GM23338 (cell line): ENCODE results near the gene NDST3. TPM values are rescaled to one million over a fixed set of nuclear protein-coding genes. Genes with fewer than 3 reads are reported as not detected.

Experiments
- ATAC-seq: fragments of 200-7000 bp; cut with Tn5 transposase; 3 replicates; pipeline ENCODE4 v1.9.1; 2020
- DNase-seq: peaks from one replicate; pipeline ENCODE4 v3.0.0-alpha.2; 2015; ENCODE audit warnings: low spot score
- H2AFZ ChIP-seq: fragments of 200-600 bp; sonication (generic); 2 replicates; pipeline ENCODE4 v1.8.0; 2016; ENCODE audit warnings: antibody characterized with exemption, mild to moderate bottlenecking, moderate library complexity
- H3F3A ChIP-seq: fragments of 200-600 bp; sonication (generic); replicated peaks from 2 replicates; pipeline ENCODE4 v1.8.0; 2017; ENCODE audit warnings: antibody characterized with exemption, mixed run types, low read depth
- H3K27ac ChIP-seq: fragments of 200-600 bp; sonication (generic); 2 replicates; pipeline ENCODE4 v1.6.1; 2016; ENCODE audit warnings: low read depth
- H3K27me3 ChIP-seq: fragments of 200-600 bp; sonication (generic); 2 replicates; pipeline ENCODE4 v1.8.0; 2016; ENCODE audit warnings: mild to moderate bottlenecking, mixed run types, moderate library complexity; ENCODE audit not compliant: insufficient read depth
- H3K36me3 ChIP-seq: fragments of 200-600 bp; sonication (generic); 2 replicates; pipeline ENCODE4 v1.8.0; 2016; ENCODE audit warnings: mild to moderate bottlenecking; ENCODE audit not compliant: insufficient read depth
- H3K4me1 ChIP-seq: fragments of 200-600 bp; sonication (generic); 2 replicates; pipeline ENCODE4 v1.8.0; 2016; ENCODE audit warnings: mild to moderate bottlenecking, moderate library complexity; ENCODE audit not compliant: insufficient read depth
- H3K4me2 ChIP-seq: fragments of 200-600 bp; sonication (generic); 2 replicates; pipeline ENCODE4 v1.7.1; 2017; ENCODE audit warnings: mixed run types
- H3K4me3 ChIP-seq: fragments of 200-600 bp; sonication (generic); 2 replicates; pipeline ENCODE4 v1.6.1; 2016; ENCODE audit warnings: mixed run types
- H3K79me2 ChIP-seq: fragments of 200-600 bp; sonication (generic); replicated peaks from 2 replicates; pipeline ENCODE4 v1.8.0; 2017; ENCODE audit warnings: mild to moderate bottlenecking; ENCODE audit not compliant: insufficient read depth
- H3K9me2 ChIP-seq: fragments of 200-600 bp; sonication (generic); 2 replicates; pipeline ENCODE4 v1.8.0; 2017; ENCODE audit not compliant: insufficient read depth
- H4K20me1 ChIP-seq: fragments of 200-600 bp; sonication (generic); replicated peaks from 2 replicates; pipeline ENCODE4 v1.8.0; 2017; ENCODE audit warnings: mild to moderate bottlenecking; ENCODE audit not compliant: insufficient read depth
- H3K27ac Mint-ChIP-seq: 2 replicates; pipeline ENCODE4 v1.8.0; 2020; ENCODE audit warnings: inconsistent platforms, mild to moderate bottlenecking, moderate library complexity, mixed read lengths
- H3K27me3 Mint-ChIP-seq: 3 replicates; pipeline ENCODE4 v1.8.0; 2022; ENCODE audit warnings: low read depth, mild to moderate bottlenecking, moderate library complexity, mixed read lengths, inconsistent platforms; ENCODE audit not compliant: insufficient read depth, poor library complexity
- H3K36me3 Mint-ChIP-seq: 3 replicates; pipeline ENCODE4 v1.8.0; 2021; ENCODE audit warnings: low read depth, mild to moderate bottlenecking, inconsistent platforms, moderate library complexity, mixed read lengths
- H3K4me1 Mint-ChIP-seq: 3 replicates; pipeline ENCODE4 v1.8.0; 2020; ENCODE audit warnings: mild to moderate bottlenecking, inconsistent platforms, mixed read lengths
- H3K4me3 Mint-ChIP-seq: 3 replicates; pipeline ENCODE4 v1.8.0; 2021; ENCODE audit warnings: moderate library complexity, mild to moderate bottlenecking, inconsistent platforms, mixed read lengths
- H3K9me3 Mint-ChIP-seq: 3 replicates; pipeline ENCODE4 v1.8.0; 2020; ENCODE audit warnings: moderate library complexity, mild to moderate bottlenecking, inconsistent platforms, mixed read lengths
- CREB1 ChIP-seq: fragments of 250-450 bp; sonication (Bioruptor Pico); IDR thresholded peaks from 2 replicates; pipeline ENCODE4 v1.5.0; 2020; ENCODE audit warnings: low read depth, mild to moderate bottlenecking, moderate library complexity
- EZH2 ChIP-seq: fragments of 200-600 bp; sonication (generic); IDR thresholded peaks from one replicate; pipeline ENCODE4 v1.8.0; 2017; ENCODE audit warnings: antibody characterized with exemption, mild to moderate bottlenecking, low read depth; ENCODE audit not compliant: unreplicated experiment
- EZH2phosphoT487 ChIP-seq: fragments of 200-600 bp; sonication (generic); IDR thresholded peaks from one replicate; pipeline ENCODE4 v1.8.1; 2018; ENCODE audit warnings: antibody characterized with exemption; ENCODE audit not compliant: unreplicated experiment
- JUNB ChIP-seq: IDR thresholded peaks from one replicate; pipeline ENCODE4 v1.6.1; 2016; ENCODE audit warnings: antibody characterized with exemption; ENCODE audit not compliant: unreplicated experiment
- POLR2AphosphoS5 ChIP-seq: IDR thresholded peaks from 2 replicates; pipeline ENCODE4 v1.6.1; 2016; ENCODE audit warnings: antibody characterized with exemption, low read depth
- STAT1 ChIP-seq: IDR thresholded peaks from one replicate; pipeline ENCODE4 v1.6.1; 2016; ENCODE audit warnings: antibody characterized with exemption; ENCODE audit not compliant: unreplicated experiment
- ZNF114 ChIP-seq: fragments of 250-450 bp; sonication (Bioruptor Pico); IDR thresholded peaks from 2 replicates; pipeline ENCODE4 v1.5.0; 2020; ENCODE audit warnings: mild to moderate bottlenecking, moderate library complexity
- ZNF331 ChIP-seq: fragments of 250-450 bp; sonication (Bioruptor Pico); IDR thresholded peaks from 2 replicates; pipeline ENCODE4 v1.5.0; 2020; ENCODE audit warnings: low read depth, mild to moderate bottlenecking, moderate library complexity
- polyA plus RNA-seq: library from polyadenylated mRNA; unstranded; fragments of >200 nt; fragmentation: Nextera tagmentation; extraction: Ambion mirVana; gene quantifications from 2 replicates; pipeline ENCODE4 v1.2.1, GENCODE V29; 2016
- total RNA-seq: library from RNA; depleted of rRNA; stranded (reverse); fragments of >200 nt; shearing (Covaris generic); gene quantifications from 2 replicates; pipeline ENCODE4 v1.2.3, GENCODE V29; 2014
- TF ChIP-seq, protein P1 (sequence below): IDR thresholded peaks from one replicate; pipeline ENCODE4 v1.6.1; 2018; ENCODE audit warnings: antibody characterized with exemption; ENCODE audit not compliant: unreplicated experiment
- TF ChIP-seq, protein P2 (sequence below), 2 experiments: fragments of 200-600 bp in 1 of 2; sonication (generic) in 1 of 2; conservative IDR thresholded peaks; 2 replicates each; pipeline versions ENCODE4 v1.5.1 to v1.6.1; 2016 to 2017; ENCODE audit warnings: antibody characterized with exemption in 2 of 2, low read depth in 2 of 2, mild to moderate bottlenecking in 2 of 2, moderate library complexity in 1 of 2
- TF ChIP-seq, protein P3 (sequence below): fragments of 250-450 bp; sonication (Bioruptor Pico); IDR thresholded peaks from 2 replicates; pipeline ENCODE4 v1.5.0; 2020; ENCODE audit warnings: mild to moderate bottlenecking, moderate library complexity

NDST3 gene
- total and polyA plus RNA-seq, 2 experiments from 2014 or later: 0.19 to 0.56 TPM

DNA sequence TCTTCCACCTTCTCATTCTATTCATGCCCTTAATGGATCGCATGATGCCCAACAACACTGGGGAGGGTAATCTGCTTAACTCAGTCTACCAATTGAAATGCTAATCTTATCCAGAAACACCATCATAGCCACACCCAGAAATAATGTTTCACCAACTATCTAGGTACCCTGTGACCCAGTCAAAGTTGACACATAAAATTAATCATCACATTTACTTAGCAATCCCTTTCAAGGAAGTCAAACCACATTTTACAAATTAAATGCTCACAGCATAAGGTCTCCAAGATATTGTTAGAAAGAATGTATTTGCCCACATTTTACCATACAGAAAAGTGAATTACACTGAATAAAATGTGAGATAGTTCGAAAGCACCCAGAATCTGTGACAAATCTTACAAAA, 226.0 kb downstream of the NDST3 start:
- Histone ChIP-seq H4K20me1 (no peaks in the 10 kb centered on the region), H2AFZ (no peak overlapping the region), H3K36me3 (no peaks in the 10 kb centered on the region), H3K9me2 (peaks cover 6% of the 10 kb centered on the region), H3K4me3 (no peak overlapping the region), H3K4me2 (no peak overlapping the region), H3K79me2 (no peaks in the 10 kb centered on the region), H3K4me1 (0 out of 2 replicates have a peak, but pooled peaks cover 5% of the 10 kb centered on the region), H3F3A (no peaks in the 10 kb centered on the region), H3K27ac (no peak overlapping the region), H3K27me3 (peaks cover 5% of the 10 kb centered on the region; the same call in 1 of the 2 replicates)
- Mint-ChIP-seq H3K9me3 (no peaks in the 10 kb centered on the region), H3K4me1 (no peaks in the 10 kb centered on the region), H3K4me3 (no peak overlapping the region), H3K27ac (no peak overlapping the region), H3K27me3 (peaks cover 3% of the 10 kb centered on the region), H3K36me3 (no peaks in the 10 kb centered on the region)
- ATAC-seq (no peak), DNase-seq (no peak)
- TF ChIP-seq STAT1 (no peak), ZNF331 (no peak), CREB1 (no peak), EZH2phosphoT487 (no peak), EZH2 (no peak), POLR2AphosphoS5 (no peak), JUNB (no peak), ZNF114 (CRISPR knock-in tag) (no peak)
- TF ChIP-seq, protein P1, sequence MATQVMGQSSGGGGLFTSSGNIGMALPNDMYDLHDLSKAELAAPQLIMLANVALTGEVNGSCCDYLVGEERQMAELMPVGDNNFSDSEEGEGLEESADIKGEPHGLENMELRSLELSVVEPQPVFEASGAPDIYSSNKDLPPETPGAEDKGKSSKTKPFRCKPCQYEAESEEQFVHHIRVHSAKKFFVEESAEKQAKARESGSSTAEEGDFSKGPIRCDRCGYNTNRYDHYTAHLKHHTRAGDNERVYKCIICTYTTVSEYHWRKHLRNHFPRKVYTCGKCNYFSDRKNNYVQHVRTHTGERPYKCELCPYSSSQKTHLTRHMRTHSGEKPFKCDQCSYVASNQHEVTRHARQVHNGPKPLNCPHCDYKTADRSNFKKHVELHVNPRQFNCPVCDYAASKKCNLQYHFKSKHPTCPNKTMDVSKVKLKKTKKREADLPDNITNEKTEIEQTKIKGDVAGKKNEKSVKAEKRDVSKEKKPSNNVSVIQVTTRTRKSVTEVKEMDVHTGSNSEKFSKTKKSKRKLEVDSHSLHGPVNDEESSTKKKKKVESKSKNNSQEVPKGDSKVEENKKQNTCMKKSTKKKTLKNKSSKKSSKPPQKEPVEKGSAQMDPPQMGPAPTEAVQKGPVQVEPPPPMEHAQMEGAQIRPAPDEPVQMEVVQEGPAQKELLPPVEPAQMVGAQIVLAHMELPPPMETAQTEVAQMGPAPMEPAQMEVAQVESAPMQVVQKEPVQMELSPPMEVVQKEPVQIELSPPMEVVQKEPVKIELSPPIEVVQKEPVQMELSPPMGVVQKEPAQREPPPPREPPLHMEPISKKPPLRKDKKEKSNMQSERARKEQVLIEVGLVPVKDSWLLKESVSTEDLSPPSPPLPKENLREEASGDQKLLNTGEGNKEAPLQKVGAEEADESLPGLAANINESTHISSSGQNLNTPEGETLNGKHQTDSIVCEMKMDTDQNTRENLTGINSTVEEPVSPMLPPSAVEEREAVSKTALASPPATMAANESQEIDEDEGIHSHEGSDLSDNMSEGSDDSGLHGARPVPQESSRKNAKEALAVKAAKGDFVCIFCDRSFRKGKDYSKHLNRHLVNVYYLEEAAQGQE: no peak
- TF ChIP-seq, protein P2, sequence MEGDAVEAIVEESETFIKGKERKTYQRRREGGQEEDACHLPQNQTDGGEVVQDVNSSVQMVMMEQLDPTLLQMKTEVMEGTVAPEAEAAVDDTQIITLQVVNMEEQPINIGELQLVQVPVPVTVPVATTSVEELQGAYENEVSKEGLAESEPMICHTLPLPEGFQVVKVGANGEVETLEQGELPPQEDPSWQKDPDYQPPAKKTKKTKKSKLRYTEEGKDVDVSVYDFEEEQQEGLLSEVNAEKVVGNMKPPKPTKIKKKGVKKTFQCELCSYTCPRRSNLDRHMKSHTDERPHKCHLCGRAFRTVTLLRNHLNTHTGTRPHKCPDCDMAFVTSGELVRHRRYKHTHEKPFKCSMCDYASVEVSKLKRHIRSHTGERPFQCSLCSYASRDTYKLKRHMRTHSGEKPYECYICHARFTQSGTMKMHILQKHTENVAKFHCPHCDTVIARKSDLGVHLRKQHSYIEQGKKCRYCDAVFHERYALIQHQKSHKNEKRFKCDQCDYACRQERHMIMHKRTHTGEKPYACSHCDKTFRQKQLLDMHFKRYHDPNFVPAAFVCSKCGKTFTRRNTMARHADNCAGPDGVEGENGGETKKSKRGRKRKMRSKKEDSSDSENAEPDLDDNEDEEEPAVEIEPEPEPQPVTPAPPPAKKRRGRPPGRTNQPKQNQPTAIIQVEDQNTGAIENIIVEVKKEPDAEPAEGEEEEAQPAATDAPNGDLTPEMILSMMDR (conservative IDR thresholded peaks at IDR 0.05; ENCODE audit: low read depth in 2 of 2): no peak
- TF ChIP-seq, protein P3, sequence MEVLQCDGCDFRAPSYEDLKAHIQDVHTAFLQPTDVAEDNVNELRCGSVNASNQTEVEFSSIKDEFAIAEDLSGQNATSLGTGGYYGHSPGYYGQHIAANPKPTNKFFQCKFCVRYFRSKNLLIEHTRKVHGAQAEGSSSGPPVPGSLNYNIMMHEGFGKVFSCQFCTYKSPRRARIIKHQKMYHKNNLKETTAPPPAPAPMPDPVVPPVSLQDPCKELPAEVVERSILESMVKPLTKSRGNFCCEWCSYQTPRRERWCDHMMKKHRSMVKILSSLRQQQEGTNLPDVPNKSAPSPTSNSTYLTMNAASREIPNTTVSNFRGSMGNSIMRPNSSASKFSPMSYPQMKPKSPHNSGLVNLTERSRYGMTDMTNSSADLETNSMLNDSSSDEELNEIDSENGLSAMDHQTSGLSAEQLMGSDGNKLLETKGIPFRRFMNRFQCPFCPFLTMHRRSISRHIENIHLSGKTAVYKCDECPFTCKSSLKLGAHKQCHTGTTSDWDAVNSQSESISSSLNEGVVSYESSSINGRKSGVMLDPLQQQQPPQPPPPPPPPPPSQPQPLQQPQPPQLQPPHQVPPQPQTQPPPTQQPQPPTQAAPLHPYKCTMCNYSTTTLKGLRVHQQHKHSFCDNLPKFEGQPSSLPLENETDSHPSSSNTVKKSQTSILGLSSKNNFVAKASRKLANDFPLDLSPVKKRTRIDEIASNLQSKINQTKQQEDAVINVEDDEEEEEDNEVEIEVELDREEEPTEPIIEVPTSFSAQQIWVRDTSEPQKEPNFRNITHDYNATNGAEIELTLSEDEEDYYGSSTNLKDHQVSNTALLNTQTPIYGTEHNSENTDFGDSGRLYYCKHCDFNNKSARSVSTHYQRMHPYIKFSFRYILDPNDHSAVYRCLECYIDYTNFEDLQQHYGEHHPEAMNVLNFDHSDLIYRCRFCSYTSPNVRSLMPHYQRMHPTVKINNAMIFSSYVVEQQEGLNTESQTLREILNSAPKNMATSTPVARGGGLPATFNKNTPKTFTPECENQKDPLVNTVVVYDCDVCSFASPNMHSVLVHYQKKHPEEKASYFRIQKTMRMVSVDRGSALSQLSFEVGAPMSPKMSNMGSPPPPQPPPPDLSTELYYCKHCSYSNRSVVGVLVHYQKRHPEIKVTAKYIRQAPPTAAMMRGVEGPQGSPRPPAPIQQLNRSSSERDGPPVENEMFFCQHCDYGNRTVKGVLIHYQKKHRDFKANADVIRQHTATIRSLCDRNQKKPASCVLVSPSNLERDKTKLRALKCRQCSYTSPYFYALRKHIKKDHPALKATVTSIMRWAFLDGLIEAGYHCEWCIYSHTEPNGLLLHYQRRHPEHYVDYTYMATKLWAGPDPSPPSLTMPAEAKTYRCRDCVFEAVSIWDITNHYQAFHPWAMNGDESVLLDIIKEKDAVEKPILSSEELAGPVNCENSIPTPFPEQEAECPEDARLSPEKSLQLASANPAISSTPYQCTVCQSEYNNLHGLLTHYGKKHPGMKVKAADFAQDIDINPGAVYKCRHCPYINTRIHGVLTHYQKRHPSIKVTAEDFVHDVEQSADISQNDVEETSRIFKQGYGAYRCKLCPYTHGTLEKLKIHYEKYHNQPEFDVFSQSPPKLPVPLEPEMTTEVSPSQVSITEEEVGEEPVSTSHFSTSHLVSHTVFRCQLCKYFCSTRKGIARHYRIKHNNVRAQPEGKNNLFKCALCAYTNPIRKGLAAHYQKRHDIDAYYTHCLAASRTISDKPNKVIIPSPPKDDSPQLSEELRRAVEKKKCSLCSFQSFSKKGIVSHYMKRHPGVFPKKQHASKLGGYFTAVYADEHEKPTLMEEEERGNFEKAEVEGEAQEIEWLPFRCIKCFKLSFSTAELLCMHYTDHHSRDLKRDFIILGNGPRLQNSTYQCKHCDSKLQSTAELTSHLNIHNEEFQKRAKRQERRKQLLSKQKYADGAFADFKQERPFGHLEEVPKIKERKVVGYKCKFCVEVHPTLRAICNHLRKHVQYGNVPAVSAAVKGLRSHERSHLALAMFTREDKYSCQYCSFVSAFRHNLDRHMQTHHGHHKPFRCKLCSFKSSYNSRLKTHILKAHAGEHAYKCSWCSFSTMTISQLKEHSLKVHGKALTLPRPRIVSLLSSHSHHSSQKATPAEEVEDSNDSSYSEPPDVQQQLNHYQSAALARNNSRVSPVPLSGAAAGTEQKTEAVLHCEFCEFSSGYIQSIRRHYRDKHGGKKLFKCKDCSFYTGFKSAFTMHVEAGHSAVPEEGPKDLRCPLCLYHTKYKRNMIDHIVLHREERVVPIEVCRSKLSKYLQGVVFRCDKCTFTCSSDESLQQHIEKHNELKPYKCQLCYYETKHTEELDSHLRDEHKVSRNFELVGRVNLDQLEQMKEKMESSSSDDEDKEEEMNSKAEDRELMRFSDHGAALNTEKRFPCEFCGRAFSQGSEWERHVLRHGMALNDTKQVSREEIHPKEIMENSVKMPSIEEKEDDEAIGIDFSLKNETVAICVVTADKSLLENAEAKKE (CRISPR knock-in tag): no peak
